ENCODE data around the gene ANP32D.
"Not testable (repeated sequence)": the region's sequence is repeated elsewhere in the genome, so short reads cannot be mapped to it uniquely, and the experiment has no call there.

ANP32D gene

DNA sequence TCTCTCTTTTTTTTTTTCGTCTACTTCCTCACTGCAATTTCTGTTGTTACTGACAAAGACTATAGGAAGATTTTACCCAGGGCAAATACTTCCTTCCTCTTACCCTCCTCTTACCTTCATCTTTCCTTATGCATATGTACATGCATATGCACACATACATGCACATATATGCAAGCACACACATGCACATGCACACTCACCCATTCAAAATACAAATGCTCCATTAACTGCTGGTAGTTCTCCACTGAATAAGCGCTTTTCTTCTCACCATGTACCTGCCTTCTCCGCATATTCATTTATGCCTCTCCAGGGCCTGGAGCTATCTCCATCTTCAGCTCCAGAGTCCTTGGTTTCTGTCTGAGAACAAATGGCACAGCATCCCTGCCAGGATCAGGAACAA lies 10.6 kb downstream of the ANP32D start:
- no peaks in the 10 kb centered on the region for H3K9me3 ChIP-seq (ENCODE audit: low read depth, low read length)
- TF ChIP-seq FOXP2 (optimal IDR thresholded peaks at IDR 0.05; ENCODE audit: control extremely low read depth, extremely low read length, insufficient read depth), result no peak
- TF ChIP-seq EZH2 (IDR thresholded peaks at IDR 0.05), result no peak
- no peak for TF ChIP-seq POLR2AphosphoS5 (IDR thresholded peaks at IDR 0.05; ENCODE audit: borderline replicate concordance, low read depth, low read length)

DNA sequence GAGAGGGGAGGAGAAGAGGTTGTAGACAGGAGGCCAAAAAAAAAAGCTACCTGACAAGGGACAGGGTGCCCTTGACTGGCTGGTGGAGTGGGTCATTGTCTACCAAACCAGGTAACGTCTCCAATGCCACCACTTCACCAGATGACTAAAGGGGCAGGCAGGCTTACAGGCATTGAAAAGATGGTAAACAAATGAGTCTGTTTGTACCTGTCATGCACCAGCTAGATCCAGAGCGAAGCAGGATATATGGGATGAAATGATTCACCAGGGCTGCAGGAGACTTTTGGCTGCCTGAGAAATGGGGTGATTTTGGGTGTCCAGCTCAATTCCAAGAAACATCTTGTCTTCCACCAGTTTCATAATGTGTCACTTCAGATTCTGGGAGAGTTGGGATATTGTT lies 13.9 kb downstream of the ANP32D start:
- Histone ChIP-seq H3K27ac (no peak overlapping the region), H3K36me3 (ENCODE audit: insufficient read depth, low read length) (no peaks in the 10 kb centered on the region), H3K9me3 (ENCODE audit: low read depth, low read length) (no peaks in the 10 kb centered on the region), H3K9ac (ENCODE audit: insufficient read length) (no peak overlapping the region), H3K4me3 (no peak overlapping the region)
- no peak for TF ChIP-seq FOXP2 (optimal IDR thresholded peaks at IDR 0.05; ENCODE audit: control extremely low read depth, extremely low read length, insufficient read depth)
- TF ChIP-seq EZH2 (IDR thresholded peaks at IDR 0.05), result no peak
- TF ChIP-seq POLR2AphosphoS5 (IDR thresholded peaks at IDR 0.05; ENCODE audit: borderline replicate concordance, low read depth, low read length), result no peak
- no peak for DNase-seq (ENCODE audit: low read depth, low spot score)

More for the DNA sequence above, 10.6 kb downstream of the ANP32D start:
- Histone ChIP-seq H3K4me3 (no peak overlapping the region), H3K27ac (no peak overlapping the region), H3K36me3 (ENCODE audit: insufficient read depth, low read length) (no peaks in the 10 kb centered on the region), H3K9ac (ENCODE audit: insufficient read length) (no peak overlapping the region)
- no peak for DNase-seq (ENCODE audit: low read depth, low spot score)

DNA sequence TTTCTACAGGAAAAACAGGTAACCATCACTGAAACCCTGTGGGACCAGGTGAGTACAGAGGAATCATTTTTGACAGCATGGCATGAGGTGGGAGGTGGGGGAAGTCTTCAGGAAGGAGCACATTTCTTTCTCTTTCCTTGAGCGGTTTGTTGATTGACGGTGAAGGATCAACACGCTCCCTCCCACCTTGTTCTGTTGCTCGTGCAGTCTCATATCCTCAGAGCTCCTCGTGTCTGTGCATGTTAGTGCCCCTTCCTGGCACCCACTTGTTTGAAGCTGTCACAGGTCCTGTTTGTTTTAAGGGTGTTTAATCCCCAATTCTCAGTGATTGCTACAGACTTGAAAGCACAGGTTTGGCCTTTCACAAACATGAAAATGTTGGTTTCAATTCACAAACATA lies 14.3 kb downstream of the ANP32D start:
- Histone ChIP-seq H3K9me3 (ENCODE audit: low read depth, low read length) (no peaks in the 10 kb centered on the region), H3K27ac (no peak overlapping the region), H3K4me3 (no peak overlapping the region), H3K36me3 (ENCODE audit: insufficient read depth, low read length) (no peaks in the 10 kb centered on the region), H3K9ac (ENCODE audit: insufficient read length) (no peak overlapping the region)
- DNase-seq (ENCODE audit: low read depth, low spot score), result no peak
- TF ChIP-seq EZH2 (IDR thresholded peaks at IDR 0.05), result no peak
- no peak for TF ChIP-seq POLR2AphosphoS5 (IDR thresholded peaks at IDR 0.05; ENCODE audit: borderline replicate concordance, low read depth, low read length)
- no peak for TF ChIP-seq FOXP2 (optimal IDR thresholded peaks at IDR 0.05; ENCODE audit: control extremely low read depth, extremely low read length, insufficient read depth)

DNA sequence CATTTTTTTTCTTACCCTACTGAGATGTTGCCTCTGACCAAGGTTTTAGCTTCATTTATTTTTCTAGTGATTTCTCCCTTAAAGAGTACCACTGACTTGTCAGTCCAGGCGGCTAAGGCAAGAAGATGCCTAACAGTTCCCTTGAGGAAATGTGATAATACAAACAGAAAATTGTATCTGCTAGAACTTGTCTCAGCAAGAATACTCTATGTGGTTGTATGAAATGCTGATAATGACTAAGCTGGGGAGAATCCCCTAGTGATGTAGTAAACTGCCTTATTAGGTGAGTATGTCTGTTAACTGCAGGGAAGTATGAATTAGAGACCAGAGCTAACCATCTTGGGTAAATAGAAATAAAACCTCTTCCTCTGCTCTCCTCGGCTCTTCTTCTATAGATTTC lies 16.7 kb downstream of the ANP32D start:
- H3K9me3 ChIP-seq (ENCODE audit: low read depth, low read length), result no peaks in the 10 kb centered on the region
- no peaks in the 10 kb centered on the region for H3K36me3 ChIP-seq (ENCODE audit: insufficient read depth, low read length)
- DNase-seq (ENCODE audit: low read depth, low spot score), result no peak
- H3K4me3 ChIP-seq, result no peak overlapping the region
- H3K27ac ChIP-seq, result no peak overlapping the region
- TF ChIP-seq FOXP2 (optimal IDR thresholded peaks at IDR 0.05; ENCODE audit: control extremely low read depth, extremely low read length, insufficient read depth), result no peak
- TF ChIP-seq EZH2 (IDR thresholded peaks at IDR 0.05), result no peak
- TF ChIP-seq POLR2AphosphoS5 (IDR thresholded peaks at IDR 0.05; ENCODE audit: borderline replicate concordance, low read depth, low read length), result no peak
- H3K9ac ChIP-seq (ENCODE audit: insufficient read length), result no peak overlapping the region

DNA sequence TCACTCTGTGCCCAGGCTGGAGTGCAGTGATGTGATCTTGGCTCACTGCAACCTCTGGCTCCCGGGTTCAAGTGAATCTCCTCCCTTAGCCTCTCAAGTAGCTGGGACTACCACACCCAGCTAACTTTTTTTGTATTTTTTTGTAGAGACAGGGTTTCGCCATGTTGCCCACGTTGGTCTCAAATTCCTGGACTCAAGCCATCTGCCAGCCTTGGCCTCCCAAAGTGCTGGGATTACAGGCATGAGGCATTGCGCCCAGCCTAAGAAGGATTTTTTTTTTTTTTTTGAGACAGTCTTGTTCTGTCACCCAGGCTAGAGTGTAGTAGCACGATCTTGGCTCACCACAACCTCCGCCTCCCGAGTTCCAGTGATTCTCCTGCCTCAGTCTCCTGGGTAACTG lies 17.1 kb downstream of the ANP32D start:
- H3K9ac ChIP-seq (ENCODE audit: insufficient read length); H3K27ac ChIP-seq; H3K4me3 ChIP-seq: not testable (repeated sequence)

DNA sequence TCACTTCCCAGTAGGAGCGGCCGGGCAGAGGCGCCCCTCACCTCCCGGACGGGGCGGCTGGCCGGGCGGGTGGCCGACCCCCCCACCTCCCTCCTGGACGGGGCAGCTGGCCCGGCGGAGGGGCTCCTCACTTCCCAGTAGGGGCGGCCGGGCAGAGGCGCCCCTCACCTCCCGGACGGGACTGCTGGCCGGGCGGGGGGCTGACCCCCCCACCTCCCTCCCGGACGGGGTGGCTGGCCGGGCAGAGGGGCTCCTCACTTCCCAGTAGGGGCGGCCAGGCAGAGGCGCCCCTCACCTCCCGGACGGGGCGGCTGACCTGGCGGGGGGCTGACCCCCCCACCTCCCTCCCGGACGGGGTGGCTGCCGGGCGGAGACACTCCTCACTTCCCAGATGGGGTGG lies 27.9 kb downstream of the ANP32D start:
- H3K9ac ChIP-seq (ENCODE audit: insufficient read length); H3K4me3 ChIP-seq; H3K9me3 ChIP-seq (ENCODE audit: low read depth, low read length): not testable (repeated sequence)

More for the DNA sequence above, 17.1 kb downstream of the ANP32D start:
- not testable (repeated sequence) for H3K36me3 ChIP-seq (ENCODE audit: insufficient read depth, low read length); H3K9me3 ChIP-seq (ENCODE audit: low read depth, low read length); DNase-seq (ENCODE audit: low read depth, low spot score)

DNA sequence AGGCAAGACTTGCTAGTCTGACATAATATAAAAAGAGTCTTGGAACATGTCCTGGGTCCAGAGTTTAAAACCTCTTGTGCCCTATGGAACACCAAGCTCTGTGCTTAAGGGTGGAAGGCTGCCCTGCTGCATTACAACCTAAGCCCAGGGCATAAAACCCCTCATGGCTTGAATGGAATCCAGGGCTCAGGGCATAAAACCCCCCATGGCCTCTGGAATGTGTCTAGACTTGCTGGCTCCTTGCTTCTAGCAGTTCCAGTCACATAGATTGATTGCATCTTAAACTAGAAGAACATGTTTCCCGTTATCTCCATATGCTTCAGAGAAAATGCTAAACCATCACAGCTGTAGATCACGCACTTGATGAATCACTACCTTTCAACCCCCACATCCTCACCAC lies 34.5 kb downstream of the ANP32D start:
- peak; percentile 51 for DNase-seq (ENCODE audit: low read depth, low spot score)
- H3K9me3 ChIP-seq (ENCODE audit: low read depth, low read length); H3K36me3 ChIP-seq (ENCODE audit: insufficient read depth, low read length); H3K9ac ChIP-seq (ENCODE audit: insufficient read length): not testable (repeated sequence)
- Histone ChIP-seq H3K27ac (peak overlapping the region; percentile 66), H3K4me3 (peak overlapping the region; percentile 59; the same call in 1 of the 2 replicates)

More for the DNA sequence above, 27.9 kb downstream of the ANP32D start:
- not testable (repeated sequence) for H3K27ac ChIP-seq; H3K36me3 ChIP-seq (ENCODE audit: insufficient read depth, low read length); DNase-seq (ENCODE audit: low read depth, low spot score)

DNA sequence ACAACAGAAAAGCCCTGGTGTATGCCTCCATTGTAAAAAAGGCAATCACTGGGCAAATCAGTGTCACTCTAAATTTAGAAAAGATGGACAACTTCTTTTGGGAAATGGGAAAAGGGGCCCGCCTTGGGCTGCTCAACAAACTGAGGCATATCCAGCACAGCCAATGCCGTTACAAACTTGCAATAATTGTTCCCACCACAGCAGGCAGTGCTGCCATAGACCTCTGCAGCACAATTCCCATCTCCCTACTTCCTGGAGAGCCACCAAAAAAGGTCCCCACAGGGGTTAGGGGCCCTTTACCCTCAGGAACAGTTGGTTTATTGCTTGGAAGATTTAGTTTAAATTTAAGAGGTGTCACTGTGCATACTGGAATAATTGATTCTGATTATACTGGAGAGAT lies 36.6 kb downstream of the ANP32D start:
- H3K27ac ChIP-seq, result peak overlapping the region; percentile 73
- H3K36me3 ChIP-seq (ENCODE audit: insufficient read depth, low read length), result no peaks in the 10 kb centered on the region
- H3K9ac ChIP-seq (ENCODE audit: insufficient read length), result no peak overlapping the region
- no peaks in the 10 kb centered on the region; the same call in 1 of the 2 replicates for H3K9me3 ChIP-seq (ENCODE audit: low read depth, low read length)
- DNase-seq (ENCODE audit: low read depth, low spot score), result no peak
- peak overlapping the region; percentile 37 for H3K4me3 ChIP-seq
- TF ChIP-seq EZH2 (IDR thresholded peaks at IDR 0.05) (no peak), POLR2AphosphoS5 (IDR thresholded peaks at IDR 0.05; ENCODE audit: borderline replicate concordance, low read depth, low read length) (no peak), FOXP2 (optimal IDR thresholded peaks at IDR 0.05; ENCODE audit: control extremely low read depth, extremely low read length, insufficient read depth) (no peak)

DNA sequence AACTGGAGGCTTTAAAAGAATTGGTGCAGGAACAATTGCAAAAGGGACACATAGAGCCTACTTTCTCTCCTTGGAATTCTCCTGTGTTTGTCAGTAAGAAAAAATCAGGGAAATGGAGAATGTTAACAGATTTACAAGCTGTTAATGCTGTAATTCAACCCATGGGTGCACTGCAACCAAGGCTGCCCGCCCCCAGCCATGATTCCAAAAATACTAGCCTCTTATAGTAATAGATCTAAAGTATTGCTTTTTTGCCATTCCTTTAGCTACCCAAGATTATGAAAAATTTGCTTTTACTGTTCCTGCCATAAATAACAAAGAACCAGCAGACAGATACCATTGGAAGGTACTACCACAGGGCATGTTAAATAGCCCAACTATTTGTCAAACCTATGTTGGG lies 37.8 kb downstream of the ANP32D start:
- H3K9ac ChIP-seq (ENCODE audit: insufficient read length), result no peak overlapping the region
- no peak for DNase-seq (ENCODE audit: low read depth, low spot score)
- 0 out of 2 replicates have a peak overlapping the region, but pooled peaks have one; percentile 11 for H3K4me3 ChIP-seq
- TF ChIP-seq EZH2 (IDR thresholded peaks at IDR 0.05), result no peak
- TF ChIP-seq FOXP2 (optimal IDR thresholded peaks at IDR 0.05; ENCODE audit: control extremely low read depth, extremely low read length, insufficient read depth), result no peak
- no peak for TF ChIP-seq POLR2AphosphoS5 (IDR thresholded peaks at IDR 0.05; ENCODE audit: borderline replicate concordance, low read depth, low read length)
- H3K27ac ChIP-seq, result no peak overlapping the region
- H3K9me3 ChIP-seq (ENCODE audit: low read depth, low read length), result no peaks in the 10 kb centered on the region; the same call in 1 of the 2 replicates
- no peaks in the 10 kb centered on the region for H3K36me3 ChIP-seq (ENCODE audit: insufficient read depth, low read length)

Measured in SK-N-MC (cell line).